Activated CD4-positive, alpha-beta T cell treated with anti-CD3 and anti-CD28 coated beads, Interleukin-2, amount 50 U/mL, for 24 hours (primary cell): ENCODE data around the gene PGM5.
"Not testable (repeated sequence)": the region's sequence is repeated elsewhere in the genome, so short reads cannot be mapped to it uniquely, and the experiment has no call there.

Experiments used
- DNase-seq, 2 donors: peaks; one replicate each; pipeline ENCODE4 v3.0.0-alpha.2; 2020; ENCODE audit warnings: low read depth in 1 of 2, low spot score in 1 of 2

Gene PGM5

GRCh38 chr9:68375789-68376188, 19.4 kb downstream of the PGM5 start:
- not testable (repeated sequence) for DNase-seq

- DNase-seq = not testable (repeated sequence)
Observed at GRCh38 chr9:68377723-68378122, 21.3 kb downstream of the PGM5 start.

GRCh38 chr9:68383894-68384293, 27.5 kb downstream of the PGM5 start:
- DNase-seq = not testable (repeated sequence)

DNA sequence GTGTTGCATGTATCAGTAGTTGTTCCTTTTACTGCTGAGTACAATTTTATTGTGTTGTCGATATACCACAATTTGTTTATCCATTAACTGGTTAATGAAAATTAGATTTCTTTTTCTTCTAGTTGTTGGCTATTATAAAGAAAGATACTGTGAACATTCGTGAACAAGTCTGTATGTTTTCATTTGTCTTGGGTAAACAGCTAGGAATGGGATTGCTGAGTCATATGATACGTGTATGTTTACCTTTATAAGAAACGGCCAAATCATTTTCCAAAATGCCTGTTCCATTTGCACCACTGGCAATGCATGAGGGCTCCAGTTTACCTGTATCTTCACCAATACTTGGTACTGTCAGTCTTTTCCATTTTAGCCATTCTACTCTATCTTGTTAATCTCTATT, 33.1 kb downstream of the PGM5 start:
- DNase-seq = not testable (repeated sequence)

- DNase-seq = not testable (repeated sequence)
Observed at GRCh38 chr9:68390737-68391136, 34.3 kb downstream of the PGM5 start.

DNA sequence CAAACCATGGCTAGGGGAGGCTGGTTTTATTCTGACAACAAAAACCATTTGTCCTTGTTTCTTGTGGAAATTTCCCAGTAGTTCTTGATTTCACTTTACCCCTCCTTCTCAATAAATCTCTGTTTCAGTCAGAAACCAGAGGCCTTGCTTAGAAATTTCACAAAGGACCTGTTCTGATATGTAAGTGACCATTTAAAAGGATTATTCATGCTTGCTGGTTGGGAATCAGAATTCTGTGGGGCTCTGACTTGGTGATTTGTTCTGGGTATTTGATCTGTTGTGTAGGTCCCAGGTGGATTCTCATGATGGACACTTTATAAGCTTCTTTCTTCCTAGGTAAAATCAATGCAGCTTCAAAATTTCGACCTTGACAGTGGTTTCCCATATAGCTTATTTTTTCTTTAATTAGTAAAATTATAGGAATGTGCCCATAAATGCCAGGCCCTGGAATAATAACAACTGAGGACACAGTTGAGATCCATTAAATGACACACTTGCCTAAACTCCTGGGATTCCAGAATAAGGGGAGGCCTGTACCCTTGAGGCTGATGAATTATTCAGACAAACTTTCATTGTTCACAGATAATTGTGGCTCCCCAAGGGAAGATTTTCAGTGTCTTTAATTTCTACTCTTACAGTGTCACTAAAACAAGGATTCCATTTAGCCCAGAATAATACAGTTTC, 40.1 kb downstream of the PGM5 start:
- DNase-seq = not testable (repeated sequence)

DNA sequence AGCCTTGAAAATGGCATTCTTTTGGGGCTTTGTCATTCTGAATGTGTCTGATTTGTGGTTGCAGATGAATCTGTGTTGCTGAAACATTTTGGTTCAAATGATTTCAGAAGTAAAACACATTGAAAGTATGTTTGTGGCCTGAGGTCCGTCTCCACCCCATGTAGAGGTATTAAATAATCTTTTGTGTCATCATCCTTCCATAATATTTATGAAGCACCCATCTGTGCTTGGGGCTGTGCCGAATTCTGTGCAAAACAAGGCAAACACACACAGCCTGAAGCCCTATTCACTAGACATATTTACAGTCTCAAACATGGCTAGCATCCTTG, 40.6 kb downstream of the PGM5 start:
- DNase-seq = not testable (repeated sequence)

DNA sequence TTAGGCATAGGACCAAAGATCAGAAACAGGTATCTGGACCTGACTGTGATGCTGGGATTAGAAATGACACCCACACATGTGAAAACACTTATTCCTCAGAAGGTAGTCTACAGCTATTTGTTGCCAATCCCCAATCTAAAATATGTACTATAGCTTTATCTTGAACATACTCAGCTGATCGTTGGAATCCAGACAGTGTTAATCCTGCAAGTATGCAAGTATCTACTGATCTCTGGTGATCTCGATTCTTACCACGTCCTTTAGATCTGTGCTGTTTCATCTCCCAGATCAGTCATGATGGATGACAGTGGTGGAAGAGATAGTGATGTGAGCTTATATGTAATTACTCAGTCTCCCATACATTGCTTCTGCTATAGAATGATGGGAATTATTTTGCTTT, 41.4 kb downstream of the PGM5 start:
- DNase-seq = not testable (repeated sequence)

DNA sequence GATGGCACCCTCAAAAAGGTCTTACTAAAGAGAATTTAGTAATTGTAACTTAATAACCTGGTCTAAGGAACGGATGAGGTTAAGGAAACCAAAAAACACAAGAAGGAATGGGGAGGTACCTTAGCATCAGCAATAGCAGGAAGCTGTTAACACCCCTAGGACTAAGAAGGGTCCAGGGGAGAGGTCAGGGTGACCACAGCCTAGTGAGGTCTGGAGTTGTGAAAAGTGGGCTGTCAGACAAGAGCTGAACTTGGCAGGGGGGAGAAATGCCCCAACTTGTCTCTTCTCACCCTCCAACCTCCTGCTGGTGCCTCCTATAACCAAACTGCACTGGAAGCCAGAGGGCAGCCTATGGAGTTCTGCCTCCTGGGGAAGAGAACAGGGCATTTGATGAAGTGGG, 41.9 kb downstream of the PGM5 start:
- not testable (repeated sequence) for DNase-seq

DNA sequence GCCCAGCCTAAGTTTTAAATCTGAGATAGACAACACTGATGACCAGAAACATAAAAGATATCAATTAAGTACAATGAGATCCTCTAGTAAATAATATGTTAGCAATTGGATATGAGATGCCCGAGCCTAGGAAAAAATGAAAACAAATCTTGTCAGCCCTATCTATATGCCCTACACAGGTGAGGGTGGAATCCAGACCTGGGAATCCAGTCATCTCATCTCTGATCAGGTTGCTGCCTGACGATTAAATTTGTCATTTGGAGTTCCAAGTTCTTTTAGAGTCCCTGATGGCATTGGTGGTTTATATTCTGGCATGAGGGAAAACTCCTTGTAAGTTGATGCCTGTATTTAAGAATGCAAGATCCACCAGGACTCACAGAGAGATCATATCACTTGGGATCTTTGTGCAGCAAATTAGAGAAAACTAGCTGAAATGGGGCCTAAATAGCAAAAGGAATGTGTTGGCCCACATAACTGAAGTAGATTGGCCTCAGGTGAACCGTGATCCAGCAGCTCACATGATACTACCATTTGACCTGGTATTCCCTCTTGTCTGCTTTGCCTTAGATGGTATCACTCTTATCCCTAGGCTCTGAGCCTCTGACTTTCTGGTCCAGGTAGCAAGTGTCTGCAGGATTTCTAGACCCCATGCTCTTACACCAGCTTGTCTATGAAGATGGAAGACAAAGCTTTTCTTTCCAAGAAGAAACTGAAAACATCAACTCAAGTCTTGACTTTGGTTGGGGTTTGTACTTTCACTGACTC, 48.2 kb downstream of the PGM5 start:
- not testable (repeated sequence) for DNase-seq

DNA sequence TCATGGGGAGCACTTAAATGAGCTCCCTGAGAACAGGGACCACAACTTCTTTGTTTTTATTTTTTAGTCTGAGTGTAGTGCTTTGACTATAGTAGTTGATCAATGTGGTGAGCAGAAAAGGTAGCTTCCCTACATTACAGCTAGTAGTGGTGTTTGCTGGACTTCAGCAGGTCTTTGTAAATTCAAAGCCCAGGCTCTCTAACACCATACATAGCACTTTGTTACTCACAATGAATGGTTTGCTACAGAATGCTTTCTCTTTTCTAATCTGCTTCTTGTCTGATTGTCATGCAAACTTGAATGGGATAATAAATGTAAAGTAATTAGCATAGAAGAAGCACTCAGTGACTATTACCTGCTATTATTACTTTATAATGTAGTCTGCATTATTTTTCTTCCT, 55.5 kb downstream of the PGM5 start:
- DNase-seq = not testable (repeated sequence)

- DNase-seq = not testable (repeated sequence)
Observed at GRCh38 chr9:68412754-68413153, 56.3 kb downstream of the PGM5 start.

DNA sequence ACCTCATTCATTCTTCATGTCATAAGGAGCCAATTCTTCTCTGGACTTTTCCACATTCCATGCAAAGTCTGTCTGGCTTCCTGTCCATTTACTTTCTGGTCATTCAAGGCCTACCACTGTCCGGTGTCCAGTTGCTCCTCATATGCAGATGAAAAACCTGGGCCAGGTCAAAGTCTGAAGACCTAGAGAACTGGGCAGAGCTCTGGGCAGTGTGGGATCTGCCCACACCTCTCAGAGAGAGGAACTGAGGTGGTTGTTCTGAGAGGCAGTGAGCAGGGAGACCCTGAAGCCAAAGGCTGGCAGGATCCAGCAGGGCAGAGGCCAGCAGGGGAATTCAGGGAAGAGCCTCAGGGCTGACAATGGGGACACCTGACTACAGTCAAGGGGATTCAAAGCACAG, 58.7 kb downstream of the PGM5 start:
- not testable (repeated sequence) for DNase-seq

- no peak for DNase-seq
Observed at GRCh38 chr9:68416936-68417564, 60.6 kb downstream of the PGM5 start.

GRCh38 chr9:68417762-68418161, 61.4 kb downstream of the PGM5 start:
- no peak for DNase-seq

- DNase-seq = no peak
Observed at GRCh38 chr9:68418259-68418845, 61.9 kb downstream of the PGM5 start.

DNA sequence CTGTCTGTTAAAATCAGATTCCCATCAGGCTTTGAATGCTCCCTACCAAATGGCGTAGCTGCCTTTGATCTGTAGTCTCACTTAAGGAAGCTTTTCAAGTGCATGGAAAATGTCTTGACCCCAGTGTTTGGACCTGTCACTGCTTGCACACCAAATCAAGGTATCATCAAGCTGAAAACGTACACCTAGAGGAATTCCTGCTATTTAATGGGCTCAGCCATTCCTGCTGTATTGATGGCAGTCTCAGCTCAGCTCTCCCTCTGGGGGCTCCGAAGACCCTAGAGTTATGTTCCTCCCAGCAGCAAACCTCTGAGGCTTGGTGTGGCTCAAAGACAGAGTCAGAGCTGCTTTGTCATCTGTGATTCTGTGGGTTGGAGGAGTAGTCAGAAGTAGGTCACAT, 63.5 kb downstream of the PGM5 start:
- no peak for DNase-seq

DNA sequence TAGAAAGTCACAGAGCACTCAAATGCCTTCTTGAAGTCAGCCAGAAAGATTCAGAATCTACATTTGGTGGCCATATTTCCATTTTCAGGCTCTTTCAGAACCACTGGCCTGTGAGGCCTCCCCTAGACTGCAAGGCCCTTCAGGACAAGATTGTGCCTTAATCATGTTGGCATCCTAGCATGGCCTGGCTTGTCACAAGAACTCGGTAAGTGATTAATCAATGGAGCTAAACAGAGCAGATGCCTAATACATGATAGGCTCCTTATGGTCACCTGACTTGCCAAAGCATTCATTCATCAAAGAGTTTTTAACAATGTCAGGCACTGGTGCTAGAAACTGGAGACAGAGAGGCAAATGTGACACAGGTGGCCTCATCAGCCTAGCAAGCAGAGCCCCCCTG, 70.3 kb downstream of the PGM5 start:
- no peak for DNase-seq

GRCh38 chr9:68427216-68427977, 71.0 kb downstream of the PGM5 start:
- DNase-seq = no peak

DNA sequence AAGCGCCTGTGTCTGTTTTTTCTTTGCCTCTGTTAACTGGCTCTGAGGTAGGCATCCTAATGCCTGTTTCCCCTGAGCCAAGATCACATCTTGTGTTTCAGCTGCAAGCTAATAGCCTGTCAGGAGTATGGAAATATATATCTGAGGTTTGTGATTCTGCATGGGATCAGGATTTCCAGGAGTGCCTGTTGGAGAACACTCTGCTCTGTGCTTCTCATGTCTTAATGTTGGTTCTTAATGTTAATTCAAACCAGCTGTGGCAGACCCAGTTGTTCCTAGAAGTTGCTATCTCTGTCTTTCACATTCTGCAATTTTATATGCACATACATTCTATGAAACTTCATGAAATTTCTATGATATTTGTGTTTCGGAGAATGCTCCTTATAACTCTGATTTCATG, 72.1 kb downstream of the PGM5 start:
- DNase-seq = no peak

GRCh38 chr9:68429631-68430030, 73.2 kb downstream of the PGM5 start:
- no peak for DNase-seq
